ENCODE data around the gene PWP1.
"Not testable (repeated sequence)": the region's sequence is repeated elsewhere in the genome, so short reads cannot be mapped to it uniquely, and the experiment has no call there.

Gene PWP1

DNA sequence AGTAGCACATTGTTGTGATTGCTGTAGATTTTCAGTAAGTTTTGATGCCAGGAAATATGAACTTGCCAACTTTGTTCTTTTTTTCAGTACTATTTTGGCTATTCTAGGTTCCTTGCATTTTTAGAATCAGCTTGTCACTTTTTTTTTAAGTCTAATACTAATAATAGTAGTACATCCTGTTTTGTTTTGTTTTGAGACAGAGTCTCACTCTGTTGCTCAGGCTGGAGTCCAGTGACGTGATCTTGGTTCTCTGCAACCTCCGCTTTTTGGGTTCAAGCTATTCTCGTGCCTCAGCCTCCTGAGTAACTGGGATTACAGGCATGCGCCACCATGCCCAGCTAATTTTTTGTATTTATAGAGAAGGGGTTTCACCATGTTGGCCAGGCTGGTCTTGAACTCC is 16.5 kb downstream of the PWP1 start:
- TF ChIP-seq POLR2A (IDR thresholded peaks at IDR 0.05; ENCODE audit: extremely low read depth, insufficient read length) (no peak), MYC (IDR thresholded peaks at IDR 0.05; ENCODE audit: low read depth, low read length) (no peak)
- TF ChIP-seq, protein P1, sequence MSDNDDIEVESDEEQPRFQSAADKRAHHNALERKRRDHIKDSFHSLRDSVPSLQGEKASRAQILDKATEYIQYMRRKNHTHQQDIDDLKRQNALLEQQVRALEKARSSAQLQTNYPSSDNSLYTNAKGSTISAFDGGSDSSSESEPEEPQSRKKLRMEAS (IDR thresholded peaks at IDR 0.05; ENCODE audit: low read depth, low read length) = no peak
- TF ChIP-seq, protein P2, sequence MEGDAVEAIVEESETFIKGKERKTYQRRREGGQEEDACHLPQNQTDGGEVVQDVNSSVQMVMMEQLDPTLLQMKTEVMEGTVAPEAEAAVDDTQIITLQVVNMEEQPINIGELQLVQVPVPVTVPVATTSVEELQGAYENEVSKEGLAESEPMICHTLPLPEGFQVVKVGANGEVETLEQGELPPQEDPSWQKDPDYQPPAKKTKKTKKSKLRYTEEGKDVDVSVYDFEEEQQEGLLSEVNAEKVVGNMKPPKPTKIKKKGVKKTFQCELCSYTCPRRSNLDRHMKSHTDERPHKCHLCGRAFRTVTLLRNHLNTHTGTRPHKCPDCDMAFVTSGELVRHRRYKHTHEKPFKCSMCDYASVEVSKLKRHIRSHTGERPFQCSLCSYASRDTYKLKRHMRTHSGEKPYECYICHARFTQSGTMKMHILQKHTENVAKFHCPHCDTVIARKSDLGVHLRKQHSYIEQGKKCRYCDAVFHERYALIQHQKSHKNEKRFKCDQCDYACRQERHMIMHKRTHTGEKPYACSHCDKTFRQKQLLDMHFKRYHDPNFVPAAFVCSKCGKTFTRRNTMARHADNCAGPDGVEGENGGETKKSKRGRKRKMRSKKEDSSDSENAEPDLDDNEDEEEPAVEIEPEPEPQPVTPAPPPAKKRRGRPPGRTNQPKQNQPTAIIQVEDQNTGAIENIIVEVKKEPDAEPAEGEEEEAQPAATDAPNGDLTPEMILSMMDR (IDR thresholded peaks at IDR 0.05; ENCODE audit: low read depth, low read length) = no peak
- H3K4me3 ChIP-seq (ENCODE audit: low read depth, low read length) = no peak overlapping the region
- no peak for DNase-seq (ENCODE audit: low read depth)

DNA sequence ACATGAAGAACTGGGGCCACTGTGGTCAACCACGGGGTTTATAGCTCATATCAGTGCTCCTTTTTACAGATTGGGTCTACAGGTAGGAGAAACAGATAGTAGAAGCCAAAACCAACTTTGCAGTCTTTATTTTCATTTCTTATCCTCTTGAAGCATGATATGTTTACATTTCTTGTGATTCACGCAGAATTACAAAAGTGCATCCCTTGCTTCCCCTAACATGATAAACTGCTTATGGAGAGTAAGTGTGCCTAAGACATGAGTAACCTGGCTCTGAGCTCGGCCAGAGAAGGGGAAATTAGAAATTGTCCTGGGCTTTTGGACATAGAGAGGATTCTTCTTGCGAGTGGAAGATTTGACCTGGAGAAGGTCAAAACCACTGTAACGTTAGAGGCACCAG is 18.4 kb downstream of the PWP1 start:
- no peak overlapping the region for H3K4me3 ChIP-seq (ENCODE audit: low read depth, low read length)
- DNase-seq (ENCODE audit: low read depth) = no peak
- TF ChIP-seq, protein P2 (IDR thresholded peaks at IDR 0.05; ENCODE audit: low read depth, low read length) = no peak
- no peak for TF ChIP-seq MYC (IDR thresholded peaks at IDR 0.05; ENCODE audit: low read depth, low read length)
- TF ChIP-seq, protein P1 (IDR thresholded peaks at IDR 0.05; ENCODE audit: low read depth, low read length) = no peak

DNA sequence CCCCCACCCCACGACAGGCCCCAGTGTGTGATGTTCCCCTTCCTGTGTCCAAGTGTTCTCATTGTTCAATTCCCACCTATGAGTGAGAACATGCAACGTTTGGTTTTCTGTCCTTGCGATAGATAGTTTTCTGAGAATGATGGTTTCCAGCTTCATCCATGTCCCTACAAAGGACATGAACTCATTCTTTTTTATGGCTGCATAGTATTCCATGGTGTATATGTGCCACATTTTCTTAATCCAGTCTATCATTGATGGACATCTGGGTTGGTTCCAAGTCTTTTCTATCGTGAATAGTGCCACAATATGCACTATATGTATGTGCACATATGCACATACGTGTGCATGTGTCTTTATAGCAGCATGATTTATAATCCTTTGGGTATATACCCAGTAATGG is 19.9 kb downstream of the PWP1 start:
- H3K4me3 ChIP-seq (ENCODE audit: low read depth, low read length); DNase-seq (ENCODE audit: low read depth): not testable (repeated sequence)

DNA sequence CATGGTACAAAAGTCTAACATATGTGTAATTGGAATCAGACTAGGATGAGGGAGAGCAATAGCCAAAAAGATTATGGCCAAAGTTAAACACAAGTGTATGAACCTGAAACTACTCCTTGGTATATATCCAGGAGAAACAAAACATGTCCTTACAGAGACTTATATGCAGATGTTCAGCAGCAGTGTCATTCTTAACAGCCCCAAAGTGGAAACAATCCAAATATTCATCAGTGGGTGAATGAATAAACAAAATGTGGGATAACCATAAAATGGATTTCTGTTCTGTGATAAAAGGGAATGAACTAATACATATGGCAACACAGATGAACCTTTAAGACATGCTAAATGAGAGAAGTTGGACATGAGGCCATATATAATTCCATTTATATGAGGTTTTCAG is 30.2 kb downstream of the PWP1 start:
- DNase-seq (ENCODE audit: low read depth) = no peak
- TF ChIP-seq, protein P2 (IDR thresholded peaks at IDR 0.05; ENCODE audit: low read depth, low read length) = no peak
- TF ChIP-seq, protein P1 (IDR thresholded peaks at IDR 0.05; ENCODE audit: low read depth, low read length) = no peak
- H3K4me3 ChIP-seq (ENCODE audit: low read depth, low read length) = no peak overlapping the region

DNA sequence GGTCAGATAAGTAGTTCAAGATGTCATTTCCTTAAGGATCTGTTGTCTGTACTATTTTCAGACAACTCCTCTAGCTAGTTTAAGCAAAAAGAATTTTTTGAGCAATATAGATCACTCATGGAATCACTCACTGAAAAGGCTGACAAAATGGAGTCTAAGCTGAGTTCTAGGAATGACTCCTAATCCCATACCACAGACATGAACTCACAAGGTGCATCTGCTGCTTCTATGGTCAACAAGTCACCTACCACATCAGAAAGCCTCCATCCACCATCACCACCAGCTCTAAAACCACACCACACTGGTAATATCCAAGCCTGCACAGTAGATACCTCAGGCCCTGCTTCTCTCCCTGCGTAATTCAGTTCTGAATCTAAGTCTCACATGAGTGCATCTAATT is 33.0 kb downstream of the PWP1 start:
- no peak overlapping the region for H3K4me3 ChIP-seq (ENCODE audit: low read depth, low read length)
- TF ChIP-seq, protein P2 (IDR thresholded peaks at IDR 0.05; ENCODE audit: low read depth, low read length) = no peak
- TF ChIP-seq, protein P1 (IDR thresholded peaks at IDR 0.05; ENCODE audit: low read depth, low read length) = no peak
- TF ChIP-seq MYC (IDR thresholded peaks at IDR 0.05; ENCODE audit: low read depth, low read length) = no peak
- no peak for DNase-seq (ENCODE audit: low read depth)

DNA sequence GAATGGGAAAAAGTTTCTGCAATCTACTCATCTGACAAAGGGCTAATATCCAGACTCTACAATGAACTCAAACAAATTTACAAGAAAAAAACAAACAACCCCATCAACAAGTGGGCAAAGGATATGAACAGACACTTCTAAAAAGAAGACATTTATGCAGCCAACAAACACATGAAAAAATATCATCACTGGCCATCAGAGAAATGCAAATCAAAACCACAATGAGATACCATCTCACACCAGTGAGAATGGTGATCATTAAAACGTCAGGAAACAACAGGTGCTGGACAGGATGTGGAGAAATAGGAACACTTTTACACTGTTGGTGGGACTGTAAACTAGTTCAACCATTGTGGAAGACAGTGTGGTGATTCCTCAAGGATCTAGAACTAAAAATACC is 41.7 kb downstream of the PWP1 start:
- not testable (repeated sequence) for H3K4me3 ChIP-seq (ENCODE audit: low read depth, low read length); DNase-seq (ENCODE audit: low read depth)

DNA sequence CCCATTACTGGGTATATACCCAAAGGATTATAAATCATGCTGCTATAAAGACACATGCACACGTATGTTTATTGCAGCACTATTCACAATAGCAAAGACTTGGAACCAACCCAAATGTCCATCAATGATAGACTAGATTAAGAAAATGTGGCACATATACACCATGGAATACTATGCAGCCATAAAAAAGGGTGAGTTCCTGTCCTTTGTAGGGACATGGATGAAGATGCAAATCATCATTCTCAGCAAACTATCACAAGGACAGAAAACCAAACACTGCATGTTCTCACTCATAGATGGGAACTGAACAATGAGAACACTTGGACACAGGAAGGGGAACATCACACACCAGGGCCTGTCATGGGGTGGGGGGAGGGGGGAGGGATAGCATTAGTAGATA is 42.1 kb downstream of the PWP1 start:
- DNase-seq (ENCODE audit: low read depth); H3K4me3 ChIP-seq (ENCODE audit: low read depth, low read length): not testable (repeated sequence)

DNA sequence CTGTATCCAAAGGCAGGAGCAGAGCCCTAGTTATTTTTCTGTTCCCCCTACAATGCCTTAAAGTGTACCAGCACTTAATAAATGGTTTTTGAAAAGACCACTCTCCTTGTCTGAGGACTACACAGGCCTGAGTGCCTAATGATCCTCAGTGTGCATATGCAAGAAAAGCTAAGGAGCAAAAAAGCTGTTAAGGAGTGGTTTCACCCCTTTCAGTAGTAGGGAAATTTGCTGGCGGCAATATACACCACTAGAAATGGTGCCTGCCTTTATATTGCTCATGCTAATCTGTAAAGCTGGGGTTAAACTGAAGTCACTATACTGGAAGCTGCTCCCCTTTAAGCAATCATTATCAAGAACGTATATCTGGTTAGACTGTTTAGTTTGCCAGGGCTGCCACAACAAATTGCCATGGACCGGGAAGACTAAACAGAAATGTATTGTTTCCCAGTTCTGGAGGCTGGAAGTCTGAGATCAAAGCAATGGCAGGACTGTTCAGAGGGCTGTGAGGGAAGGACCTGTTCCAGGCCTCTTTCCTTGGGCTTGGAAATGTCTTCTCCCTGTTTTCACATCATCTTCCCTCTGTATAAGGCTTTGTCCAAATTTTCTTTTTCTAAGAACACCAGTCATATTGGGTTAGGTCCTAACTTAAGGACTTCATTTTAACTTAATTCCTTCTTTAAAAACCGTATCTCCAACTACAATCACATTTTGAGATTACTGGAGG is 45.2 kb downstream of the PWP1 start:
- DNase-seq (ENCODE audit: low read depth) = no peak
- TF ChIP-seq, protein P2 (IDR thresholded peaks at IDR 0.05; ENCODE audit: low read depth, low read length) = no peak
- TF ChIP-seq POLR2A (IDR thresholded peaks at IDR 0.05; ENCODE audit: extremely low read depth, insufficient read length) (no peak), MYC (IDR thresholded peaks at IDR 0.05; ENCODE audit: low read depth, low read length) (no peak)
- TF ChIP-seq, protein P1 (IDR thresholded peaks at IDR 0.05; ENCODE audit: low read depth, low read length) = no peak
- H3K4me3 ChIP-seq (ENCODE audit: low read depth, low read length) = no peak overlapping the region

Measured in NB4 (cell line).